K562 (cell line): Measurements from ENCODE around the gene PEF1. TPM values are rescaled to one million over a fixed set of nuclear protein-coding genes. Genes with fewer than 3 reads are reported as not detected.
A peak's percentile ranks its signal among the peaks of the same experiment; 100 is the strongest.

Source experiments
- CBFA2T3 ChIP-seq: fragments of 450-650 bp; IDR thresholded peaks from 2 replicates; pipeline ENCODE4 v1.6.1; 2017
- CBX2 ChIP-seq: fragments of 200-600 bp; sonication (generic); IDR thresholded peaks from one replicate; pipeline ENCODE4 v1.6.1; 2012; ENCODE audit warnings: mild to moderate bottlenecking, low read length, inconsistent platforms; ENCODE audit not compliant: insufficient read depth, poor library complexity, severe bottlenecking
- CHCHD3 ChIP-seq: fragments of 250-450 bp; sonication (Bioruptor Pico); IDR thresholded peaks from 2 replicates; pipeline ENCODE4 v2.1.2; 2022; ENCODE audit warnings: mild to moderate bottlenecking
- CREM ChIP-seq: IDR thresholded peaks from 2 replicates; pipeline ENCODE4 v1.6.1; 2014; ENCODE audit warnings: antibody characterized with exemption, low read depth
- ESRRA ChIP-seq: fragments of 450-650 bp; IDR thresholded peaks from 2 replicates; pipeline ENCODE4 v1.6.1; 2014; ENCODE audit warnings: low read depth, mild to moderate bottlenecking, moderate library complexity, borderline replicate concordance
- ETV5 ChIP-seq: sonication (generic); formaldehyde crosslinking; IDR thresholded peaks from 2 replicates; pipeline ENCODE4 v1.4.0; 2020; ENCODE audit warnings: low read depth, mild to moderate bottlenecking, missing genetic modification reagents
- FOXK1 ChIP-seq: sonication (generic); formaldehyde crosslinking; IDR thresholded peaks from 2 replicates; pipeline ENCODE4 v1.8.0; 2022; ENCODE audit warnings: missing genetic modification reagents, mild to moderate bottlenecking, borderline replicate concordance
- FOXM1 ChIP-seq, 2 experiments: fragments of 450-650 bp in 1 of 2; sonication (generic) in 1 of 2; formaldehyde crosslinking in 1 of 2; IDR thresholded peaks; 2 replicates each; pipeline versions ENCODE4 v1.6.1 to v1.9.0; 2017 to 2022; ENCODE audit warnings: low read depth in 2 of 2, mild to moderate bottlenecking in 2 of 2, missing genetic modification reagents in 1 of 2, moderate library complexity in 1 of 2
- GABPA ChIP-seq: fragments of 200-800 bp; sonication (Bioruptor generic); conservative IDR thresholded peaks from 2 replicates; pipeline ENCODE4 v1.6.1; 2016; ENCODE audit warnings: low read depth, missing genetic modification characterization, missing compliant biosample characterization
- HMG20A ChIP-seq: fragments of 450-650 bp; formaldehyde crosslinking; conservative IDR thresholded peaks from 2 replicates; pipeline ENCODE4 v1.4.0; 2020; ENCODE audit warnings: mild to moderate bottlenecking, mixed read lengths
- HNRNPH1 ChIP-seq: fragments of 200-400 bp; formaldehyde crosslinking; optimal IDR thresholded peaks from 2 replicates; pipeline ENCODE3; 2017; ENCODE audit warnings: low read depth, mild to moderate bottlenecking, low read length, moderate library complexity
- NCOA4 ChIP-seq: fragments of 450-650 bp; IDR thresholded peaks from 2 replicates; pipeline ENCODE4 v1.6.1; 2018; ENCODE audit warnings: mild to moderate bottlenecking; ENCODE audit not compliant: partially characterized antibody
- PRPF4 ChIP-seq: fragments of 200-400 bp; formaldehyde crosslinking; IDR thresholded peaks from one replicate; pipeline ENCODE4 v1.6.1; 2017; ENCODE audit warnings: low read length, low read depth, mild to moderate bottlenecking; ENCODE audit not compliant: insufficient read depth, poor library complexity, severe bottlenecking
- ZKSCAN3 ChIP-seq: fragments of 250-450 bp; sonication (Bioruptor Pico); IDR thresholded peaks from 2 replicates; pipeline ENCODE4 v1.4.0; 2020
- polyA plus RNA-seq, 8 experiments: library from polyadenylated mRNA; depleted of rRNA in 4 of 8; stranded (reverse) in 5 of 8; unstranded in 3 of 8; fragments of >200 nt; fragmentation: Nextera tagmentation in 2 of 8; fragmentation: Illumina TruSeq in 1 of 8; extraction: Ambion mirVana in 2 of 8; extraction: Trizol in 1 of 8; gene quantifications; 2 replicates each; pipeline versions ENCODE4 v1.2.1 to v1.2.3, GENCODE V29; 2011 to 2014; ENCODE audit warnings: inconsistent platforms in 1 of 8, missing spikeins in 1 of 8
- total RNA-seq, 7 experiments: library from RNA; depleted of rRNA in 6 of 7; stranded (reverse); fragments of >200 nt in 6 of 7; fragmentation: Illumina TruSeq in 2 of 7; extraction: Trizol in 2 of 7; gene quantifications; 2 replicates each; pipeline versions ENCODE4 v1.2.1 to v1.2.3, GENCODE V29; 2011 to 2021; ENCODE audit warnings: low replicate concordance in 1 of 7
- TF ChIP-seq, protein P1 (sequence below): sonication (generic); formaldehyde crosslinking; IDR thresholded peaks from 2 replicates; pipeline ENCODE4 v1.8.0; 2022; ENCODE audit warnings: missing genetic modification reagents, mild to moderate bottlenecking, borderline replicate concordance
- TF ChIP-seq, protein P2 (sequence below): fragments of 450-650 bp; formaldehyde crosslinking; IDR thresholded peaks from 2 replicates; pipeline ENCODE4 v1.4.0; 2020; ENCODE audit warnings: mild to moderate bottlenecking, moderate library complexity
- TF ChIP-seq, protein P3 (sequence below): fragments of 250-450 bp; sonication (Bioruptor Pico); IDR thresholded peaks from 2 replicates; pipeline ENCODE4 v1.5.0; 2022; ENCODE audit warnings: mild to moderate bottlenecking
- TF ChIP-seq, protein P4 (sequence below), 2 experiments: IDR thresholded peaks; 2 replicates each; pipeline ENCODE4 v1.6.1; 2011; ENCODE audit warnings: borderline replicate concordance in 1 of 2, control low read depth in 1 of 2, low read depth in 1 of 2, low read length in 1 of 2, mild to moderate bottlenecking in 1 of 2, mixed read lengths in 1 of 2, moderate library complexity in 1 of 2; ENCODE audit not compliant: insufficient read depth in 1 of 2, insufficient read length in 1 of 2, poor library complexity in 1 of 2, severe bottlenecking in 1 of 2; ENCODE audit errors: extremely low read depth in 1 of 2

The PEF1 gene
- total and polyA plus RNA-seq, 9 of the 15 experiments (the other 6 are each of a cell fraction or from before 2014, with no cell fraction given): 26.3 to 95.5 (median 61.9) TPM

DNA sequence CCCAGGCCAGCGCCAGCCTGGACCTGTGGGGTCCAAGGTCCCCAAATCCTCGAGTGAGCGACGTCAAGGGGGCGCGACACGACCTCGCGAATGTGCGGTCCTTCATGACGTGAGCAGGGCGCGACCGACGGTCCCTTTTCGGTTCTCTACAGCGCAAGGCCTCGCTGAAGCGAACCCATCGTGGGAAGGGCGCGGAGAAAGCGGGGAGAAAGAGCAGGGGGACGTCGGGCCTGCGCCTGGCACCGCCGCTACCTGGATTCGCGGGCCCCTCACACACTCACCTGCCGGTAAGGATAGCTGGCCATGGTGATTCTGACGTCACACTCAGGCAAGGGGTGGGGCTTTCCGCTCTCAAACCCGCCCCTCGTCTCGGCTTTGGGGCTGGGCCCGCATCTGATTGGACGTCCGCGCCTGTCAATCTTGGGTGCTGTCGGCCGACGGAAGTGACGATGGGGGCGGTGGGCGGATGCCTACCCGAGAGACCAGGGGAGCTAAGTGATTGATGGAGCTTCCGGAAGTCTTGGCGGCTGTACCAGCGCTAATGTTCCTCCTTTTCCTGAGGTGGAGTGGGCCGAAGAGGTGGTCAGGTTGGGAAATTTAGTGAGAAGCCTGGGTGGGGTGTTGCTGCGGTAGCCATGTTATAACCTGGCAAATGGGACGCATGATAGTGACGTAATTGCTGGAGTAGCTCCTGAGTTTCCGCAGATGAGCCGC is at the start of gene PEF1 (continued):
- TF ChIP-seq, protein P1, sequence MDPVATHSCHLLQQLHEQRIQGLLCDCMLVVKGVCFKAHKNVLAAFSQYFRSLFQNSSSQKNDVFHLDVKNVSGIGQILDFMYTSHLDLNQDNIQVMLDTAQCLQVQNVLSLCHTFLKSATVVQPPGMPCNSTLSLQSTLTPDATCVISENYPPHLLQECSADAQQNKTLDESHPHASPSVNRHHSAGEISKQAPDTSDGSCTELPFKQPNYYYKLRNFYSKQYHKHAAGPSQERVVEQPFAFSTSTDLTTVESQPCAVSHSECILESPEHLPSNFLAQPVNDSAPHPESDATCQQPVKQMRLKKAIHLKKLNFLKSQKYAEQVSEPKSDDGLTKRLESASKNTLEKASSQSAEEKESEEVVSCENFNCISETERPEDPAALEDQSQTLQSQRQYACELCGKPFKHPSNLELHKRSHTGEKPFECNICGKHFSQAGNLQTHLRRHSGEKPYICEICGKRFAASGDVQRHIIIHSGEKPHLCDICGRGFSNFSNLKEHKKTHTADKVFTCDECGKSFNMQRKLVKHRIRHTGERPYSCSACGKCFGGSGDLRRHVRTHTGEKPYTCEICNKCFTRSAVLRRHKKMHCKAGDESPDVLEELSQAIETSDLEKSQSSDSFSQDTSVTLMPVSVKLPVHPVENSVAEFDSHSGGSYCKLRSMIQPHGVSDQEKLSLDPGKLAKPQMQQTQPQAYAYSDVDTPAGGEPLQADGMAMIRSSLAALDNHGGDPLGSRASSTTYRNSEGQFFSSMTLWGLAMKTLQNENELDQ (CRISPR knock-in tag): no peak
- TF ChIP-seq, protein P2, sequence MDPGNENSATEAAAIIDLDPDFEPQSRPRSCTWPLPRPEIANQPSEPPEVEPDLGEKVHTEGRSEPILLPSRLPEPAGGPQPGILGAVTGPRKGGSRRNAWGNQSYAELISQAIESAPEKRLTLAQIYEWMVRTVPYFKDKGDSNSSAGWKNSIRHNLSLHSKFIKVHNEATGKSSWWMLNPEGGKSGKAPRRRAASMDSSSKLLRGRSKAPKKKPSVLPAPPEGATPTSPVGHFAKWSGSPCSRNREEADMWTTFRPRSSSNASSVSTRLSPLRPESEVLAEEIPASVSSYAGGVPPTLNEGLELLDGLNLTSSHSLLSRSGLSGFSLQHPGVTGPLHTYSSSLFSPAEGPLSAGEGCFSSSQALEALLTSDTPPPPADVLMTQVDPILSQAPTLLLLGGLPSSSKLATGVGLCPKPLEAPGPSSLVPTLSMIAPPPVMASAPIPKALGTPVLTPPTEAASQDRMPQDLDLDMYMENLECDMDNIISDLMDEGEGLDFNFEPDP: peak; percentile 8; the same call in 1 of the 2 replicates
- TF ChIP-seq HMG20A (CRISPR knock-in tag) (no peak), GABPA (tag) (peak; percentile 100), CBX2 (no peak), HNRNPH1 (no peak), FOXK1 (CRISPR knock-in tag) (no peak), PRPF4 (no peak), FOXM1 (IDR thresholded peaks at IDR 0.05; ENCODE audit: low read depth) (no peak), FOXM1 (CRISPR knock-in tag; IDR thresholded peaks at IDR 0.05; ENCODE audit: low read depth) (no peak), ETV5 (no peak; the same call in none of the 2 replicates), ESRRA (peak; percentile 92), NCOA4 (no peak), ZKSCAN3 (CRISPR knock-in tag) (no peak), CHCHD3 (CRISPR knock-in tag) (0 out of 2 replicates have a peak, but pooled peaks have one; percentile 10), CBFA2T3 (no peak), CREM (peak; percentile 97)
- TF ChIP-seq, protein P3, sequence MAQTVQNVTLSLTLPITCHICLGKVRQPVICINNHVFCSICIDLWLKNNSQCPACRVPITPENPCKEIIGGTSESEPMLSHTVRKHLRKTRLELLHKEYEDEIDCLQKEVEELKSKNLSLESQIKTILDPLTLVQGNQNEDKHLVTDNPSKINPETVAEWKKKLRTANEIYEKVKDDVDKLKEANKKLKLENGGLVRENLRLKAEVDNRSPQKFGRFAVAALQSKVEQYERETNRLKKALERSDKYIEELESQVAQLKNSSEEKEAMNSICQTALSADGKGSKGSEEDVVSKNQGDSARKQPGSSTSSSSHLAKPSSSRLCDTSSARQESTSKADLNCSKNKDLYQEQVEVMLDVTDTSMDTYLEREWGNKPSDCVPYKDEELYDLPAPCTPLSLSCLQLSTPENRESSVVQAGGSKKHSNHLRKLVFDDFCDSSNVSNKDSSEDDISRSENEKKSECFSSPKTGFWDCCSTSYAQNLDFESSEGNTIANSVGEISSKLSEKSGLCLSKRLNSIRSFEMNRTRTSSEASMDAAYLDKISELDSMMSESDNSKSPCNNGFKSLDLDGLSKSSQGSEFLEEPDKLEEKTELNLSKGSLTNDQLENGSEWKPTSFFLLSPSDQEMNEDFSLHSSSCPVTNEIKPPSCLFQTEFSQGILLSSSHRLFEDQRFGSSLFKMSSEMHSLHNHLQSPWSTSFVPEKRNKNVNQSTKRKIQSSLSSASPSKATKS (CRISPR knock-in tag): no peak
- TF ChIP-seq, protein P4, sequence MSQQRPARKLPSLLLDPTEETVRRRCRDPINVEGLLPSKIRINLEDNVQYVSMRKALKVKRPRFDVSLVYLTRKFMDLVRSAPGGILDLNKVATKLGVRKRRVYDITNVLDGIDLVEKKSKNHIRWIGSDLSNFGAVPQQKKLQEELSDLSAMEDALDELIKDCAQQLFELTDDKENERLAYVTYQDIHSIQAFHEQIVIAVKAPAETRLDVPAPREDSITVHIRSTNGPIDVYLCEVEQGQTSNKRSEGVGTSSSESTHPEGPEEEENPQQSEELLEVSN (IDR thresholded peaks at IDR 0.05; ENCODE audit: borderline replicate concordance in 1 of 2, extremely low read depth in 1 of 2, insufficient read depth in 1 of 2, insufficient read length in 1 of 2, low read depth in 1 of 2, low read length in 1 of 2, poor library complexity in 1 of 2, severe bottlenecking in 1 of 2): peak; percentile 40 to 49
